HEK293 (cell line): ENCODE measurements around the gene UGT1A4.

Source experiments
- CTCF ChIA-PET: fragments of 350-600 bp; formaldehyde crosslinking; extraction: SDS; loops from one replicate; lab custom pipeline; 2021; ENCODE audit warnings: antibody characterized with exemption; lab: Yijun Ruan, JAX
- POLR2A ChIA-PET: fragments of 300-600 bp; formaldehyde crosslinking; extraction: SDS; loops from one replicate; lab custom pipeline; 2020; ENCODE audit warnings: antibody characterized with exemption, inconsistent platforms; lab: Yijun Ruan, JAX
- H3K27ac ChIP-seq: fragments of 200-500 bp; sonication (Bioruptor generic); 2 replicates; pipeline ENCODE4 v1.5.1; 2014; ENCODE audit warnings: low read depth, low read length, control low read depth, inconsistent platforms; ENCODE audit errors: extremely low read depth
- H3K36me3 ChIP-seq, 2 experiments: fragments of 200-500 bp in 1 of 2; sonication (Bioruptor generic) in 1 of 2; 1 replicate in 1 of 2; 2 replicates in 1 of 2; pipeline ENCODE4 v1.5.1; 2014 to 2017; ENCODE audit warnings: inconsistent platforms in 2 of 2, low read length in 2 of 2; ENCODE audit not compliant: control insufficient read depth in 2 of 2, insufficient read depth in 1 of 2
- H3K4me1 ChIP-seq: fragments of 200-500 bp; sonication (Bioruptor generic); 2 replicates; pipeline ENCODE4 v1.5.1; 2014; ENCODE audit warnings: mild to moderate bottlenecking, low read length, inconsistent platforms; ENCODE audit not compliant: control insufficient read depth, insufficient read depth
- H3K4me3 ChIP-seq: 2 replicates; pipeline ENCODE4 v1.5.1; 2011; ENCODE audit warnings: low read depth, mild to moderate bottlenecking, control low read depth, low read length, moderate library complexity
- H3K9me3 ChIP-seq: fragments of 200-500 bp; sonication (Bioruptor generic); 2 replicates; pipeline ENCODE4 v1.5.1; 2014; ENCODE audit warnings: low read depth, low read length, inconsistent platforms; ENCODE audit not compliant: control insufficient read depth, insufficient read depth
- AEBP2 ChIP-seq: fragments of 450-650 bp; formaldehyde crosslinking; IDR thresholded peaks from 2 replicates; pipeline ENCODE4 v1.5.1; 2016; ENCODE audit warnings: missing biosample characterization, missing genetic modification characterization, borderline replicate concordance
- HOXC10 ChIP-seq: sonication (generic); formaldehyde crosslinking; IDR thresholded peaks from 2 replicates; pipeline ENCODE4 v1.8.1; 2023; ENCODE audit warnings: mild to moderate bottlenecking, missing genetic modification reagents
- INSM2 ChIP-seq: fragments of 450-650 bp; formaldehyde crosslinking; IDR thresholded peaks from 2 replicates; pipeline ENCODE4 v1.5.1; 2016; ENCODE audit warnings: missing biosample characterization, missing genetic modification characterization
- PRDM1 ChIP-seq: fragments of 450-650 bp; formaldehyde crosslinking; IDR thresholded peaks from 2 replicates; pipeline ENCODE4; 2016; ENCODE audit warnings: missing biosample characterization, missing genetic modification characterization
- REPIN1 ChIP-seq: fragments of 450-650 bp; formaldehyde crosslinking; IDR thresholded peaks from 2 replicates; pipeline ENCODE4 v1.5.1; 2017; ENCODE audit warnings: missing biosample characterization, missing genetic modification characterization, low read depth
- SP3 ChIP-seq: fragments of 450-650 bp; formaldehyde crosslinking; IDR thresholded peaks from 2 replicates; pipeline ENCODE4 v1.5.1; 2016; ENCODE audit warnings: missing biosample characterization, missing genetic modification characterization
- ZBTB8A ChIP-seq: fragments of 450-650 bp; formaldehyde crosslinking; IDR thresholded peaks from 2 replicates; pipeline ENCODE4 v1.5.1; 2016; ENCODE audit warnings: missing biosample characterization, missing genetic modification characterization
- ZFP37 ChIP-seq: fragments of 450-650 bp; formaldehyde crosslinking; IDR thresholded peaks from 2 replicates; pipeline ENCODE4 v1.5.1; 2016; ENCODE audit warnings: missing biosample characterization, missing genetic modification characterization
- ZNF10 ChIP-seq: fragments of 450-650 bp; formaldehyde crosslinking; IDR thresholded peaks from 2 replicates; pipeline ENCODE4 v1.5.1; 2017; ENCODE audit warnings: missing biosample characterization, missing genetic modification characterization
- ZNF132 ChIP-seq: fragments of 450-650 bp; formaldehyde crosslinking; IDR thresholded peaks from 2 replicates; pipeline ENCODE4 v1.5.1; 2017; ENCODE audit warnings: missing biosample characterization, missing genetic modification characterization, borderline replicate concordance
- ZNF18 ChIP-seq: fragments of 450-650 bp; formaldehyde crosslinking; IDR thresholded peaks from 2 replicates; pipeline ENCODE4 v1.5.1; 2016; ENCODE audit warnings: missing biosample characterization, missing genetic modification characterization
- ZNF184 ChIP-seq: fragments of 450-650 bp; IDR thresholded peaks from 2 replicates; pipeline ENCODE4 v1.5.1; 2018; ENCODE audit warnings: missing biosample characterization, mild to moderate bottlenecking, missing genetic modification characterization
- ZNF202 ChIP-seq: fragments of 450-650 bp; formaldehyde crosslinking; IDR thresholded peaks from 2 replicates; pipeline ENCODE4 v1.5.1; 2016; ENCODE audit warnings: missing biosample characterization, missing genetic modification characterization, borderline replicate concordance
- ZNF221 ChIP-seq: fragments of 450-650 bp; formaldehyde crosslinking; IDR thresholded peaks from 2 replicates; pipeline ENCODE4 v1.5.1; 2017; ENCODE audit warnings: missing biosample characterization, missing genetic modification characterization, borderline replicate concordance
- ZNF223 ChIP-seq: fragments of 450-650 bp; formaldehyde crosslinking; IDR thresholded peaks from 2 replicates; pipeline ENCODE4 v1.5.1; 2016; ENCODE audit warnings: missing biosample characterization, missing genetic modification characterization
- ZNF302 ChIP-seq: fragments of 450-650 bp; formaldehyde crosslinking; IDR thresholded peaks from 2 replicates; pipeline ENCODE4 v1.5.1; 2016; ENCODE audit warnings: missing biosample characterization, missing genetic modification characterization, low read depth
- ZNF416 ChIP-seq: fragments of 450-650 bp; formaldehyde crosslinking; IDR thresholded peaks from 2 replicates; pipeline ENCODE4 v1.5.1; 2016; ENCODE audit warnings: missing biosample characterization, missing genetic modification characterization
- ZNF449 ChIP-seq: fragments of 450-650 bp; formaldehyde crosslinking; IDR thresholded peaks from 2 replicates; pipeline ENCODE4 v1.5.1; 2017; ENCODE audit warnings: missing biosample characterization, mild to moderate bottlenecking, missing genetic modification characterization, moderate library complexity
- ZNF521 ChIP-seq: fragments of 450-650 bp; formaldehyde crosslinking; IDR thresholded peaks from 2 replicates; pipeline ENCODE4 v1.5.1; 2017; ENCODE audit warnings: missing biosample characterization, mild to moderate bottlenecking, missing genetic modification characterization
- ZNF768 ChIP-seq: fragments of 450-650 bp; formaldehyde crosslinking; IDR thresholded peaks from 2 replicates; pipeline ENCODE4 v1.5.1; 2018; ENCODE audit warnings: missing biosample characterization, mild to moderate bottlenecking, missing genetic modification characterization
- ZNF776 ChIP-seq: fragments of 450-650 bp; formaldehyde crosslinking; IDR thresholded peaks from 2 replicates; pipeline ENCODE4 v1.5.0; 2017; ENCODE audit warnings: missing biosample characterization, missing genetic modification characterization, borderline replicate concordance
- ZNF785 ChIP-seq: fragments of 450-650 bp; formaldehyde crosslinking; IDR thresholded peaks from 2 replicates; pipeline ENCODE4 v1.5.1; 2016; ENCODE audit warnings: missing biosample characterization, missing genetic modification characterization

The UGT1A4 gene

GRCh38 chr2:233689501-233689900 is 29.0 kb upstream of the UGT1A4 start:
- ChIA-PET CTCF (interaction anchor here (1.8 kb wide), 1 partner anchor 22 kb away, joined by 5 read pairs; no protein-coding TSS in a partner anchor), POLR2A (no interaction called here)
- Histone ChIP-seq H3K36me3 (no peaks in the 10 kb centered on the region), H3K27ac (no peak overlapping the region), H3K4me3 (no peak overlapping the region), H3K9me3 (no peaks in the 10 kb centered on the region), H3K4me1 (no peaks in the 10 kb centered on the region)
- TF ChIP-seq ZNF184 (tag by site-specific recombination) (no peak), ZNF223 (tag by site-specific recombination) (no peak), INSM2 (tag by site-specific recombination) (no peak), ZNF449 (no peak), ZNF768 (no peak), REPIN1 (tag by site-specific recombination) (no peak), ZNF785 (tag by site-specific recombination) (no peak), AEBP2 (tag by site-specific recombination) (no peak), ZNF521 (tag by site-specific recombination) (no peak), SP3 (no peak), ZNF416 (tag by site-specific recombination) (no peak), ZNF18 (tag by site-specific recombination) (no peak)

- Histone ChIP-seq H3K36me3 (no peaks in the 10 kb centered on the region), H3K9me3 (no peaks in the 10 kb centered on the region), H3K4me1 (no peaks in the 10 kb centered on the region), H3K4me3 (no peak overlapping the region), H3K27ac (no peak overlapping the region)
- POLR2A ChIA-PET: no interaction called here
- CTCF ChIA-PET: interaction anchor here (1.8 kb wide), 1 partner anchor 21 kb away, joined by 5 read pairs; no protein-coding TSS in a partner anchor
- no peak for TF ChIP-seq ZNF221 (tag by site-specific recombination)
- no peak for TF ChIP-seq HOXC10 (CRISPR knock-in tag)
- no peak for TF ChIP-seq ZNF776 (tag by site-specific recombination)
- TF ChIP-seq ZNF132 (tag by site-specific recombination): no peak
- TF ChIP-seq PRDM1 (tag by site-specific recombination): no peak
- TF ChIP-seq ZNF202 (tag by site-specific recombination): no peak
- no peak for TF ChIP-seq ZFP37 (tag by site-specific recombination)
- no peak for TF ChIP-seq ZNF18 (tag by site-specific recombination)
- TF ChIP-seq ZNF10 (tag by site-specific recombination): no peak
- TF ChIP-seq ZNF302 (tag by site-specific recombination): no peak
- no peak for TF ChIP-seq ZBTB8A
These were observed 28.1 kb upstream of the UGT1A4 start for GRCh38 chr2:233690444-233690843.
